Measurements from ENCODE around the gene TSPYL2. TPM values are rescaled to one million over a fixed set of nuclear protein-coding genes. Genes with fewer than 3 reads are reported as not detected.

Gene TSPYL2
- total RNA-seq, 2 donors from 2014 or later, result 16.6 to 25.1 TPM

- no peak for TF ChIP-seq CTCF (conservative IDR thresholded peaks at IDR 0.05)
- Histone ChIP-seq H3K36me3 (ENCODE audit: control insufficient read depth, insufficient read depth, low read length) (peaks cover under 1% of the 10 kb centered on the region), H3K27ac (ENCODE audit: low read depth, low read length) (no peak overlapping the region), H3K27me3 (ENCODE audit: control insufficient read depth, insufficient read depth, low read length, poor library complexity, severe bottlenecking) (no peaks in the 10 kb centered on the region), H3K9ac (ENCODE audit: extremely low read depth, low read length, poor library complexity, severe bottlenecking) (no peak overlapping the region), H3K4me1 (ENCODE audit: control insufficient read depth, insufficient read depth, low read length) (no peaks in the 10 kb centered on the region), H3K4me3 (ENCODE audit: low read length) (no peak overlapping the region), H3K9me3 (ENCODE audit: control insufficient read depth, low read length) (no peaks in the 10 kb centered on the region)
- no peak overlapping the region for H3K4me3 Mint-ChIP-seq
- WGBS, 2 experiments (ENCODE audit: insufficient coverage in 1 of 2, insufficient read length in 1 of 2), result 100% methylated on average over 1 of the region's 1 CpG; no CpG with 5 or more reads in 1 of the 2 experiments
- H3K4me1 Mint-ChIP-seq, result peaks cover 5% of the 10 kb centered on the region
- peaks cover 56% of the 10 kb centered on the region for H3K9me3 Mint-ChIP-seq
- H3K36me3 Mint-ChIP-seq (ENCODE audit: low read depth), result peaks cover 2% of the 10 kb centered on the region
- H3K27me3 Mint-ChIP-seq (ENCODE audit: insufficient read depth), result no peaks in the 10 kb centered on the region
- DNase-seq, result no peak
- no peak overlapping the region for H3K27ac Mint-ChIP-seq
Observed at GRCh38 chrX:53078943-53079342, 3.2 kb upstream of the TSPYL2 start.

- peaks cover 5% of the 10 kb centered on the region for H3K4me1 Mint-ChIP-seq
- Histone ChIP-seq H3K27ac (ENCODE audit: low read depth, low read length) (no peak overlapping the region), H3K9me3 (ENCODE audit: control insufficient read depth, low read length) (no peaks in the 10 kb centered on the region), H3K9ac (ENCODE audit: extremely low read depth, low read length, poor library complexity, severe bottlenecking) (peak overlapping the region; percentile 15), H3K4me3 (ENCODE audit: low read length) (no peak overlapping the region), H3K4me1 (ENCODE audit: control insufficient read depth, insufficient read depth, low read length) (no peaks in the 10 kb centered on the region), H3K36me3 (ENCODE audit: control insufficient read depth, insufficient read depth, low read length) (peaks cover 20% of the 10 kb centered on the region), H3K27me3 (ENCODE audit: control insufficient read depth, insufficient read depth, low read length, poor library complexity, severe bottlenecking) (no peaks in the 10 kb centered on the region)
- peaks cover 59% of the 10 kb centered on the region for H3K9me3 Mint-ChIP-seq
- peaks cover 20% of the 10 kb centered on the region for H3K36me3 Mint-ChIP-seq (ENCODE audit: low read depth)
- no peak for DNase-seq
- H3K27ac Mint-ChIP-seq, result peak overlapping the region; percentile 88
- TF ChIP-seq CTCF (conservative IDR thresholded peaks at IDR 0.05), result no peak
- H3K4me3 Mint-ChIP-seq, result peak overlapping the region; percentile 47
- WGBS, 2 experiments (ENCODE audit: insufficient coverage in 1 of 2, insufficient read length in 1 of 2), result 29% methylated on average over 7 of the region's 17 CpGs; no CpG with 5 or more reads in 1 of the 2 experiments
- no peaks in the 10 kb centered on the region for H3K27me3 Mint-ChIP-seq (ENCODE audit: insufficient read depth)
Observed at GRCh38 chrX:53080628-53081580, 1.3 kb upstream of the TSPYL2 start.

DNA sequence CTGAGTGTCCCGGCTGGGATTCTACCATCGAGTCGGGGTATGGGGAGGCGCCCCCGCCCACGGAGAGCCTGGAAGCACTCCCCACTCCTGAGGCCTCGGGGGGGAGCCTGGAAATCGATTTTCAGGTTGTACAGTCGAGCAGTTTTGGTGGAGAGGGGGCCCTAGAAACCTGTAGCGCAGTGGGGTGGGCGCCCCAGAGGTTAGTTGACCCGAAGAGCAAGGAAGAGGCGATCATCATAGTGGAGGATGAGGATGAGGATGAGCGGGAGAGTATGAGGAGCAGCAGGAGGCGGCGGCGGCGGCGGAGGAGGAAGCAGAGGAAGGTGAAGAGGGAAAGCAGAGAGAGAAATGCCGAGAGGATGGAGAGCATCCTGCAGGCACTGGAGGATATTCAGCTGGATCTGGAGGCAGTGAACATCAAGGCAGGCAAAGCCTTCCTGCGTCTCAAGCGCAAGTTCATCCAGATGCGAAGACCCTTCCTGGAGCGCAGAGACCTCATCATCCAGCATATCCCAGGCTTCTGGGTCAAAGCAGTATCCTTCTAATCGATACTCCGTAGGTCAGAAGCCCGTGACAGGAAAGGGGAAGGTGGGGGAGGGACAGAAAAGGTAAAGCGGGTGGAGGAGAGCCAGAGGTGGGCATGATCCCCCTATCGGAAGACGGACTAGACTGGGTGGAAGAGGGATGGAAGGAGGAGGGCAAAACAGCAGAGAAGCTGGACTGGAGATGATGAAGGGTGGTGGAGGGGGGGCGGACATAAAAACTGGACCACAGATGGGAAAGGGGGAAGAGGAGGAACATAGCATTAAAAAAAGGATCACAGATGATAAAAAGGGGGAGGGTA lies 828 bp downstream of the TSPYL2 start:
- Histone ChIP-seq H3K27ac (ENCODE audit: low read depth, low read length) (no peak overlapping the region), H3K36me3 (ENCODE audit: control insufficient read depth, insufficient read depth, low read length) (peaks cover 22% of the 10 kb centered on the region), H3K9ac (ENCODE audit: extremely low read depth, low read length, poor library complexity, severe bottlenecking) (peak overlapping the region; percentile 44), H3K9me3 (ENCODE audit: control insufficient read depth, low read length) (no peaks in the 10 kb centered on the region), H3K4me1 (ENCODE audit: control insufficient read depth, insufficient read depth, low read length) (no peaks in the 10 kb centered on the region), H3K4me3 (ENCODE audit: low read length) (peak overlapping the region; percentile 82), H3K27me3 (ENCODE audit: control insufficient read depth, insufficient read depth, low read length, poor library complexity, severe bottlenecking) (no peaks in the 10 kb centered on the region)
- H3K36me3 Mint-ChIP-seq (ENCODE audit: low read depth), result peaks cover 28% of the 10 kb centered on the region
- DNase-seq, result no peak
- peak overlapping the region; percentile 81 for H3K4me3 Mint-ChIP-seq
- TF ChIP-seq CTCF (conservative IDR thresholded peaks at IDR 0.05), result no peak
- H3K9me3 Mint-ChIP-seq, result peaks cover 63% of the 10 kb centered on the region
- no peaks in the 10 kb centered on the region for H3K27me3 Mint-ChIP-seq (ENCODE audit: insufficient read depth)
- peaks cover 5% of the 10 kb centered on the region for H3K4me1 Mint-ChIP-seq
- 0 to 7% methylated on average over 5 to 31 of the region's 31 CpGs for WGBS, 2 experiments (ENCODE audit: insufficient coverage in 1 of 2, insufficient read length in 1 of 2)
- no peak overlapping the region for H3K27ac Mint-ChIP-seq
